Measurements from ENCODE around the gene FBXL3. TPM values are rescaled to one million over a fixed set of nuclear protein-coding genes. Genes with fewer than 3 reads are reported as not detected.

Gene FBXL3
- total RNA-seq, 1 donor from 2014 or later, result 27.5 TPM

DNA sequence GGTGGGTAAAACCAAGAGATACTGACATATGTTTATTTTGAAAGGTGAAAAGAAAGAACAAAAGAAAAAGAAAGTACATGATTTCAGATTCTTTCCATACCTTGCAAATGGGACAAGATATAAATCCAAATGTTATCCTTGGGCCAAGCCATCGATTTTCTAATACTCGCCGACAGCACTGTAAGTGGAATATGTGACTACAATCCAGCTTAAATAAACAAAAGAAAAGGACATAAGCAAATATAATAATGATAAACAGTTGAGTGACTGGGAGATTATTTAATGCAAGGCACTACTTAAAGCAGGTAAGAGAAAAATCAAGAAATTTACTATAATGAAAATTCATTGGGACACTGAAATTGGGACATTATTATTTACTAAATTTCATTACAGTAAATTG lies 29.9 kb upstream of the FBXL3 start:
- H3K4me3 Mint-ChIP-seq (ENCODE audit: unreplicated experiment), result no peak overlapping the region
- peaks cover 22% of the 10 kb centered on the region for H3K36me3 Mint-ChIP-seq (ENCODE audit: low read depth, unreplicated experiment)
- no peaks in the 10 kb centered on the region for H3K27me3 Mint-ChIP-seq (ENCODE audit: unreplicated experiment)
- H3K27ac Mint-ChIP-seq (ENCODE audit: unreplicated experiment), result no peak overlapping the region
- no peaks in the 10 kb centered on the region for H3K9me3 Mint-ChIP-seq (ENCODE audit: unreplicated experiment)
- TF ChIP-seq, protein P1, sequence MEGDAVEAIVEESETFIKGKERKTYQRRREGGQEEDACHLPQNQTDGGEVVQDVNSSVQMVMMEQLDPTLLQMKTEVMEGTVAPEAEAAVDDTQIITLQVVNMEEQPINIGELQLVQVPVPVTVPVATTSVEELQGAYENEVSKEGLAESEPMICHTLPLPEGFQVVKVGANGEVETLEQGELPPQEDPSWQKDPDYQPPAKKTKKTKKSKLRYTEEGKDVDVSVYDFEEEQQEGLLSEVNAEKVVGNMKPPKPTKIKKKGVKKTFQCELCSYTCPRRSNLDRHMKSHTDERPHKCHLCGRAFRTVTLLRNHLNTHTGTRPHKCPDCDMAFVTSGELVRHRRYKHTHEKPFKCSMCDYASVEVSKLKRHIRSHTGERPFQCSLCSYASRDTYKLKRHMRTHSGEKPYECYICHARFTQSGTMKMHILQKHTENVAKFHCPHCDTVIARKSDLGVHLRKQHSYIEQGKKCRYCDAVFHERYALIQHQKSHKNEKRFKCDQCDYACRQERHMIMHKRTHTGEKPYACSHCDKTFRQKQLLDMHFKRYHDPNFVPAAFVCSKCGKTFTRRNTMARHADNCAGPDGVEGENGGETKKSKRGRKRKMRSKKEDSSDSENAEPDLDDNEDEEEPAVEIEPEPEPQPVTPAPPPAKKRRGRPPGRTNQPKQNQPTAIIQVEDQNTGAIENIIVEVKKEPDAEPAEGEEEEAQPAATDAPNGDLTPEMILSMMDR (IDR thresholded peaks at IDR 0.05; ENCODE audit: unreplicated experiment), result no peak
- no peaks in the 10 kb centered on the region for H3K4me1 Mint-ChIP-seq (ENCODE audit: unreplicated experiment)
- DNase-seq (ENCODE audit: low spot score), result no peak

DNA sequence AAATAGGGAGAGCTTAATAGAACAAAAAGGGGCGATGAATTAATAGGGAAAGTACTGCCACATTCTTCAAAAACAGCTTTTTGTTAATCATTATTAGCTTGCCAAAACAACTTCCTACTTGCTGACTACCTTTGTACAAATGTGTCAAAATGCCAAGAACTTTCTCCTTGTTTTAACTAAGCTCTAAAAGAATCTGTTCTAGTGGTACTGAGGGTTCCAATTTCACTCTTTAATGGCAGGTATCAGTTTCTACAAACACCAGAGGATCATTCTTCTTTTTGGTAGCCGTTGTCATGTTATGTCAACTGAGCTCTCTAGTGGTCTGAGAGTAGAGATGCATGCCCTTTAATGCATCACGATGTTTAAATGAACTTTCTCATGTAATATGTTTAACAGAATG lies 29.4 kb upstream of the FBXL3 start:
- H3K27ac Mint-ChIP-seq (ENCODE audit: unreplicated experiment), result no peak overlapping the region
- peaks cover 22% of the 10 kb centered on the region for H3K36me3 Mint-ChIP-seq (ENCODE audit: low read depth, unreplicated experiment)
- no peaks in the 10 kb centered on the region for H3K9me3 Mint-ChIP-seq (ENCODE audit: unreplicated experiment)
- no peak for DNase-seq (ENCODE audit: low spot score)
- TF ChIP-seq, protein P1 (IDR thresholded peaks at IDR 0.05; ENCODE audit: unreplicated experiment), result no peak
- H3K4me3 Mint-ChIP-seq (ENCODE audit: unreplicated experiment), result no peak overlapping the region
- no peaks in the 10 kb centered on the region for H3K27me3 Mint-ChIP-seq (ENCODE audit: unreplicated experiment)
- H3K4me1 Mint-ChIP-seq (ENCODE audit: unreplicated experiment), result no peaks in the 10 kb centered on the region

DNA sequence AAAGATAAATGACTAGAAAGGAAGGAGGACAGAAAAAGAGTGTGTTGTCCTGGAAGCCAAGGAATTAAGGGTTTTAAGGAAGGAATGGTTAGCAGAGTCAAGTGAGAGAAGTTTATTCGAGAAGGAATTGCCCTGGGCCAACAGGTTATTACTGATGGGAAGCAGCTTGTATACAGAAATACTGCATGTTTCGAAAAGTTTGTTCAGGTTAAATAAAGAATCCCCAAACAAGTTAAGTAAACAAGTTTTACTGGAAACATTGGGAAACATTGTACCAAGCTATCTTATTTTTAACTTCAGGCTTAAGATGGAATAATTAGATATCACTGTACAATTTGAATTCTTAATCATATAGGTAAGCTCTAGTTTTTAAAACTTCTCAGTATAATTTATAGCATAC lies 28.2 kb upstream of the FBXL3 start:
- peaks cover 2% of the 10 kb centered on the region for H3K27me3 Mint-ChIP-seq (ENCODE audit: unreplicated experiment)
- no peak for DNase-seq (ENCODE audit: low spot score)
- H3K27ac Mint-ChIP-seq (ENCODE audit: unreplicated experiment), result no peak overlapping the region
- H3K4me1 Mint-ChIP-seq (ENCODE audit: unreplicated experiment), result no peaks in the 10 kb centered on the region
- no peak overlapping the region for H3K4me3 Mint-ChIP-seq (ENCODE audit: unreplicated experiment)
- TF ChIP-seq, protein P1 (IDR thresholded peaks at IDR 0.05; ENCODE audit: unreplicated experiment), result no peak
- H3K9me3 Mint-ChIP-seq (ENCODE audit: unreplicated experiment), result no peaks in the 10 kb centered on the region
- peaks cover 31% of the 10 kb centered on the region for H3K36me3 Mint-ChIP-seq (ENCODE audit: low read depth, unreplicated experiment)

DNA sequence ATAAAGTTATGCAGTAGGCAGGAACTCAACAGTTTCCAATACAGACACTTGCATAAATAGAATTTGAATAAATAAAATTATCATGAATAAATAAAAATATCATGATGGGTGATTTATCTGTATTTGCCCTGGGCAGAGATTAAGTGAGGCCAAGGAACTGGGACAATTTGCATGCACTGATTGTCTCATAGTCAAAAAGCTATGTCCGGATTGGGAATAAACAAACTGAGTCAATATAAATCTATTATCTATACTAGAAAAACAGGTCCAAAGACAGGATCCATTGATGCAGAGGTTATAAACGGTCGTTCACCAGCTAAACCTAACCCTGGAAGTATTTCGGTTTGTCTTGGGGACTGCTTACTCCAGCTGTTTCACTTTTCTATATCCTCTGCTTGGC lies 26.2 kb upstream of the FBXL3 start:
- Mint-ChIP-seq H3K36me3 (ENCODE audit: low read depth, unreplicated experiment) (peaks cover 47% of the 10 kb centered on the region), H3K9me3 (ENCODE audit: unreplicated experiment) (no peaks in the 10 kb centered on the region), H3K4me1 (ENCODE audit: unreplicated experiment) (peaks cover 9% of the 10 kb centered on the region), H3K4me3 (ENCODE audit: unreplicated experiment) (no peak overlapping the region), H3K27ac (ENCODE audit: unreplicated experiment) (no peak overlapping the region), H3K27me3 (ENCODE audit: unreplicated experiment) (peaks cover 4% of the 10 kb centered on the region)
- TF ChIP-seq, protein P1 (IDR thresholded peaks at IDR 0.05; ENCODE audit: unreplicated experiment), result no peak
- no peak for DNase-seq (ENCODE audit: low spot score)

DNA sequence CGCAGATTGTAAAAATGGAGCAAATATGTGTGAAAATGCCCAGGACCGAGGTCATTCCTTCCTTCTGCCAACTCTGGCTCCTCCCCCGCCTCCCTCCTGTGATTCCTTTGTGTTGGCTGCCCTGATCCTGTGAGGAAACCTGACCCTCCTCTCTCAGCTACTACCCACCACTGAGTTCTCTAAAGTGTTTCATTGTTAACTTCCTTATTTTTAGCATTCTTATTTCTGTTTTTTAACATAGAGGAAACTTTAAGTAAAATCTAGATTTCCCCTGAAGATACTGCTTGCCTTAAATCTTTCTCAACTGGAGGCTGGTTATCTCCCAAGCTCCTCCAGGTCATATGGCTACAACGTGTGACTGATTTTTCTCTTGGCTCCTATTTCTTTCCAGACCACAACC lies 21.7 kb upstream of the FBXL3 start:
- peak overlapping the region; percentile 61 for H3K27ac Mint-ChIP-seq (ENCODE audit: unreplicated experiment)
- peaks cover 42% of the 10 kb centered on the region for H3K36me3 Mint-ChIP-seq (ENCODE audit: low read depth, unreplicated experiment)
- no peak for DNase-seq (ENCODE audit: low spot score)
- H3K4me1 Mint-ChIP-seq (ENCODE audit: unreplicated experiment), result peaks cover 9% of the 10 kb centered on the region
- H3K27me3 Mint-ChIP-seq (ENCODE audit: unreplicated experiment), result peaks cover 4% of the 10 kb centered on the region
- peak overlapping the region; percentile 3 for H3K4me3 Mint-ChIP-seq (ENCODE audit: unreplicated experiment)
- H3K9me3 Mint-ChIP-seq (ENCODE audit: unreplicated experiment), result no peaks in the 10 kb centered on the region
- TF ChIP-seq, protein P1 (IDR thresholded peaks at IDR 0.05; ENCODE audit: unreplicated experiment), result no peak
